HEK293 (cell line): Measurements from ENCODE around the gene ARHGEF12.

Source experiments
- TF ChIP-seq, protein P1 (sequence below): fragments of 450-650 bp; formaldehyde crosslinking; IDR thresholded peaks from 2 replicates; pipeline ENCODE4 v1.5.1; 2016; ENCODE audit warnings: missing biosample characterization, missing genetic modification characterization
- TF ChIP-seq, protein P2 (sequence below): fragments of 450-650 bp; formaldehyde crosslinking; IDR thresholded peaks from 2 replicates; pipeline ENCODE4 v1.5.1; 2016; ENCODE audit warnings: missing biosample characterization, missing genetic modification characterization

DNA sequence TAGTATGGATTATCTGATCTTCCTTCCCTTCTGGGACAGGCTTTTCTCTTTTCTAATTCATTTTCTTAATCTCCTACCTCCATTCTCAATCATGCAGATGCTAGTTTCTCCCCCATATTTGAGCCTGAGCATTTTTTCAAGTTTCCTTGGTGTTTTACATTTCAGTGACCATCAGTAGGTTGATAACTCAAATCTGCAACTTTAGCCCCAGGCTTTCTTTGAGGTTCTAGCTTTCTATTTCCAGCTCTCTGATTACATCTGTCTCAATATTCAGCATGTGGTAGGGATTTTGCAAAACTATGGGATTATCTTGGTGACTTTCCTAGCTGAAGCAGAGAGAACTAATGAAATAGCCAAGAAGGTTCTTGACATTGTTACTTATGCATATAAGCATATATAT lies 67.8 kb downstream of the ARHGEF12 start:
- TF ChIP-seq, protein P1, sequence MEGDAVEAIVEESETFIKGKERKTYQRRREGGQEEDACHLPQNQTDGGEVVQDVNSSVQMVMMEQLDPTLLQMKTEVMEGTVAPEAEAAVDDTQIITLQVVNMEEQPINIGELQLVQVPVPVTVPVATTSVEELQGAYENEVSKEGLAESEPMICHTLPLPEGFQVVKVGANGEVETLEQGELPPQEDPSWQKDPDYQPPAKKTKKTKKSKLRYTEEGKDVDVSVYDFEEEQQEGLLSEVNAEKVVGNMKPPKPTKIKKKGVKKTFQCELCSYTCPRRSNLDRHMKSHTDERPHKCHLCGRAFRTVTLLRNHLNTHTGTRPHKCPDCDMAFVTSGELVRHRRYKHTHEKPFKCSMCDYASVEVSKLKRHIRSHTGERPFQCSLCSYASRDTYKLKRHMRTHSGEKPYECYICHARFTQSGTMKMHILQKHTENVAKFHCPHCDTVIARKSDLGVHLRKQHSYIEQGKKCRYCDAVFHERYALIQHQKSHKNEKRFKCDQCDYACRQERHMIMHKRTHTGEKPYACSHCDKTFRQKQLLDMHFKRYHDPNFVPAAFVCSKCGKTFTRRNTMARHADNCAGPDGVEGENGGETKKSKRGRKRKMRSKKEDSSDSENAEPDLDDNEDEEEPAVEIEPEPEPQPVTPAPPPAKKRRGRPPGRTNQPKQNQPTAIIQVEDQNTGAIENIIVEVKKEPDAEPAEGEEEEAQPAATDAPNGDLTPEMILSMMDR (tag by site-specific recombination): no peak
- TF ChIP-seq, protein P2, sequence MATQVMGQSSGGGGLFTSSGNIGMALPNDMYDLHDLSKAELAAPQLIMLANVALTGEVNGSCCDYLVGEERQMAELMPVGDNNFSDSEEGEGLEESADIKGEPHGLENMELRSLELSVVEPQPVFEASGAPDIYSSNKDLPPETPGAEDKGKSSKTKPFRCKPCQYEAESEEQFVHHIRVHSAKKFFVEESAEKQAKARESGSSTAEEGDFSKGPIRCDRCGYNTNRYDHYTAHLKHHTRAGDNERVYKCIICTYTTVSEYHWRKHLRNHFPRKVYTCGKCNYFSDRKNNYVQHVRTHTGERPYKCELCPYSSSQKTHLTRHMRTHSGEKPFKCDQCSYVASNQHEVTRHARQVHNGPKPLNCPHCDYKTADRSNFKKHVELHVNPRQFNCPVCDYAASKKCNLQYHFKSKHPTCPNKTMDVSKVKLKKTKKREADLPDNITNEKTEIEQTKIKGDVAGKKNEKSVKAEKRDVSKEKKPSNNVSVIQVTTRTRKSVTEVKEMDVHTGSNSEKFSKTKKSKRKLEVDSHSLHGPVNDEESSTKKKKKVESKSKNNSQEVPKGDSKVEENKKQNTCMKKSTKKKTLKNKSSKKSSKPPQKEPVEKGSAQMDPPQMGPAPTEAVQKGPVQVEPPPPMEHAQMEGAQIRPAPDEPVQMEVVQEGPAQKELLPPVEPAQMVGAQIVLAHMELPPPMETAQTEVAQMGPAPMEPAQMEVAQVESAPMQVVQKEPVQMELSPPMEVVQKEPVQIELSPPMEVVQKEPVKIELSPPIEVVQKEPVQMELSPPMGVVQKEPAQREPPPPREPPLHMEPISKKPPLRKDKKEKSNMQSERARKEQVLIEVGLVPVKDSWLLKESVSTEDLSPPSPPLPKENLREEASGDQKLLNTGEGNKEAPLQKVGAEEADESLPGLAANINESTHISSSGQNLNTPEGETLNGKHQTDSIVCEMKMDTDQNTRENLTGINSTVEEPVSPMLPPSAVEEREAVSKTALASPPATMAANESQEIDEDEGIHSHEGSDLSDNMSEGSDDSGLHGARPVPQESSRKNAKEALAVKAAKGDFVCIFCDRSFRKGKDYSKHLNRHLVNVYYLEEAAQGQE (tag by site-specific recombination): no peak
